Esophagus muscularis mucosa (tissue), 3 donors: ENCODE measurements around the gene SESTD1.
"Not testable (repeated sequence)": the region's sequence is repeated elsewhere in the genome, so short reads cannot be mapped to it uniquely, and the experiment has no call there.

Experiments
- CTCF ChIP-seq, 3 experiments: fragments of 200-600 bp in 2 of 3; fragments of 450-650 bp in 1 of 3; sonication (generic) in 2 of 3; IDR thresholded peaks; one replicate each; pipeline ENCODE4 v1.5.1; 2017 to 2019; ENCODE audit warnings: antibody characterized with exemption in 3 of 3, mild to moderate bottlenecking in 2 of 3, moderate library complexity in 1 of 3
- POLR2AphosphoS5 ChIP-seq, 2 donors: sonication (generic); formaldehyde crosslinking; IDR thresholded peaks; one replicate each; pipeline ENCODE4 v1.6.1; 2017; ENCODE audit warnings: antibody characterized with exemption in 2 of 2

- TF ChIP-seq CTCF, POLR2AphosphoS5 (IDR thresholded peaks at IDR 0.05): not testable (repeated sequence)
Observed at GRCh38 chr2:179053568-179053967, 211.1 kb downstream of the SESTD1 start.
